CD4-positive, alpha-beta memory T cell (primary cell): Measurements from ENCODE around the gene PDLIM4. TPM values are rescaled to one million over a fixed set of nuclear protein-coding genes. Genes with fewer than 3 reads are reported as not detected.

Experiments used
- CTCF ChIA-PET: fragments of 350-600 bp; sonication (Branson Sonifier 250); formaldehyde crosslinking; loops from one replicate; lab custom pipeline; 2021; ENCODE audit warnings: inconsistent platforms; ENCODE audit not compliant: partially characterized antibody; lab: Charles Lee
- POLR2A ChIA-PET: fragments of 350-600 bp; sonication (Branson Sonifier 250); formaldehyde crosslinking; loops from one replicate; lab custom pipeline; 2021; ENCODE audit not compliant: partially characterized antibody; lab: Charles Lee
- DNase-seq, 5 donors: peaks; one replicate each; pipeline versions ENCODE4 v3.0.0 to v3.0.0-alpha.2; 2020 to 2022; ENCODE audit warnings: mixed read lengths in 1 of 5
- H3K27ac ChIP-seq: one replicate; pipeline ENCODE4 v1.7.0; 2013; ENCODE audit warnings: low read depth, low read length
- H3K27me3 ChIP-seq: 2 replicates; pipeline ENCODE4 v1.7.0; 2013; ENCODE audit warnings: mild to moderate bottlenecking, low read length, moderate library complexity; ENCODE audit not compliant: insufficient read depth
- H3K36me3 ChIP-seq: 2 replicates; pipeline ENCODE4 v1.7.0; 2013; ENCODE audit warnings: mild to moderate bottlenecking, low read length, moderate library complexity; ENCODE audit not compliant: insufficient read depth
- H3K4me1 ChIP-seq: 2 replicates; pipeline ENCODE4 v1.7.0; 2013; ENCODE audit warnings: mild to moderate bottlenecking, low read length, moderate library complexity; ENCODE audit not compliant: insufficient read depth
- H3K4me3 ChIP-seq, 2 donors: one replicate each; pipeline ENCODE4 v1.7.0; 2013; ENCODE audit warnings: low read length in 2 of 2, mild to moderate bottlenecking in 1 of 2
- H3K9me3 ChIP-seq, 2 donors: one replicate each; pipeline ENCODE4 v1.7.0; 2013; ENCODE audit warnings: low read length in 2 of 2, control low read depth in 1 of 2; ENCODE audit not compliant: control insufficient read depth in 1 of 2
- H3K27ac Mint-ChIP-seq, 7 donors: one replicate each; pipeline ENCODE4 v1.8.0; 2020 to 2021; ENCODE audit warnings: mixed read lengths in 7 of 7, mild to moderate bottlenecking in 6 of 7, inconsistent platforms in 3 of 7, moderate library complexity in 3 of 7
- H3K27me3 Mint-ChIP-seq, 2 donors: one replicate each; pipeline ENCODE4 v1.8.0; 2020 to 2021; ENCODE audit warnings: mixed read lengths in 2 of 2
- H3K36me3 Mint-ChIP-seq, 2 donors: one replicate each; pipeline ENCODE4 v1.8.0; 2020 to 2021; ENCODE audit warnings: mixed read lengths in 2 of 2, inconsistent platforms in 1 of 2, mild to moderate bottlenecking in 1 of 2
- H3K4me1 Mint-ChIP-seq, 4 donors: one replicate each; pipeline ENCODE4 v1.8.0; 2020 to 2021; ENCODE audit warnings: mixed read lengths in 4 of 4, mild to moderate bottlenecking in 1 of 4
- H3K4me3 Mint-ChIP-seq, 8 donors: one replicate each; pipeline ENCODE4 v1.8.0; 2020 to 2021; ENCODE audit warnings: mixed read lengths in 8 of 8, mild to moderate bottlenecking in 7 of 8, moderate library complexity in 6 of 8, inconsistent platforms in 3 of 8
- H3K9me3 Mint-ChIP-seq, 8 donors: one replicate each; pipeline ENCODE4 v1.8.0; 2020 to 2021; ENCODE audit warnings: mixed read lengths in 8 of 8, mild to moderate bottlenecking in 5 of 8, inconsistent platforms in 3 of 8, moderate library complexity in 1 of 8
- intact Hi-C: fragments of 100-400 bp; cut with micrococcal nuclease; formaldehyde crosslinking; loops from one replicate; pipeline ENCODE4 v1.15.1; 2023
- polyA plus RNA-seq, 2 donors: library from polyadenylated mRNA; unstranded; fragments of 300-500 nt; fragmentation: Illumina TruSeq; gene quantifications; one replicate each; pipeline ENCODE4 v1.2.3, GENCODE V29; 2021
- total RNA-seq, 2 experiments: library from RNA; stranded (reverse); gene quantifications; one replicate each; pipeline ENCODE4 v1.2.3, GENCODE V29; 2021

PDLIM4 gene
- total and polyA plus RNA-seq, 4 experiments from 2014 or later: not detected

DNA sequence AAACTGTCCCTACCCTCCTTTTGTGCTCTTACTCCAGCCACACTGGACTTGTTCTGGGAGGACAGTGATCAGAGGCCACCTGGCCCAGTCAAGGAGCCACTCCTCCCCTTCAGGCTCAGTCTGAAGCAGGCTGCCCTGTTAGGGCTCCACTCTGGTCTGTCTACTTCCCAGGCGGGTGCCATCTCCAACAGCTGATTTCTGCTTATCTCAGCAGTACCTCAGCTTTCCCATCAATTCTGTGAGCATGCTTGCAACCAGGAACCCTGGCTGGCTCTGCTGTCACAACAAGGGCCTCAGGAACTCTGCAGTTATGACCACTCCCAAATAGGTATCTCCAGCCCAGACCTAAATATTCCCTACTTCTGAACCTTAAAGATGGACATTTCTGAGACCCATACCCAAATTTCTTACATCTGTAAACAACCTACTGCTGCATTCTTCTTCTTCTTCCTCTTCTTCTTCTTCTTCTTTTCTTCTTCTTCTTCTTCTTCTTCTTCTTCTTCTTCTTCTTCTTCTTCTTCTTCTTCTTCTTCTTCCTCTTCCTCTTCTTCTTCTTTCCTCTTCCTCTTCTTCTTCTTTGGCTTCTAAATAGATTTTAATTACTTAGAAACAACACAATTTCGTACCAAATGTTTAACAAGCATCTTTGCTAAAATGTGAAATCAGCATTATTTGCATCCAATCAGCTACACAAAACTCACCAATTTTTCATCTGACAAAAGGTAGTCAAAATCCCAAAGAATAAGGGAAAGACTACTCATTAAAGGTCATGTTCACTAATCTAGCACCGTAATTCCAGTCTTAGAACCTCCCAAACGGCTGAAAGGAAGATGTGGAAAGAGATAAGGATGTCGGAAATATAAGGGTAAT is 23.1 kb downstream of the PDLIM4 start:
- Mint-ChIP-seq H3K4me3 (no peak overlapping the region), H3K36me3 (no peaks in the 10 kb centered on the region), H3K4me1 (no peaks in the 10 kb centered on the region), H3K27ac (no peak overlapping the region), H3K27me3 (peaks cover under 1 to 1% of the 10 kb centered on the region in 2 donors), H3K9me3 (peaks cover 0 to 2% (median 0%) of the 10 kb centered on the region in 8 donors)
- intact Hi-C loops: no loop called here
- no peaks in the 10 kb centered on the region for H3K27me3 ChIP-seq
- DNase-seq: no peak
- ChIA-PET CTCF (interaction anchor here (1.1 to 2.1 kb wide), 2 partner anchors 8 to 13 kb away, joined by 4 to 17 read pairs; partner anchors contain the start of gene SLC22A4), POLR2A (no interaction called here)
- no peak overlapping the region for H3K4me3 ChIP-seq
- no peaks in the 10 kb centered on the region for H3K9me3 ChIP-seq
- no peak overlapping the region for H3K27ac ChIP-seq
- H3K36me3 ChIP-seq: no peaks in the 10 kb centered on the region
- peaks cover 5% of the 10 kb centered on the region for H3K4me1 ChIP-seq

- peaks cover 0 to 2% (median 0%) of the 10 kb centered on the region in 8 donors for H3K9me3 Mint-ChIP-seq
- no peaks in the 10 kb centered on the region for H3K27me3 Mint-ChIP-seq
- DNase-seq: no peak
- H3K27me3 ChIP-seq: no peaks in the 10 kb centered on the region
- intact Hi-C loops: no loop called here
- H3K9me3 ChIP-seq: no peaks in the 10 kb centered on the region
- H3K27ac ChIP-seq: no peak overlapping the region
- no peaks in the 10 kb centered on the region for H3K36me3 ChIP-seq
- H3K4me1 Mint-ChIP-seq: no peaks in the 10 kb centered on the region
- CTCF ChIA-PET: interaction anchor here (1.1 to 2.1 kb wide), 2 partner anchors 10 to 12 kb away, joined by 4 to 17 read pairs; partner anchors contain the start of gene SLC22A4
- H3K4me1 ChIP-seq: peaks cover 5% of the 10 kb centered on the region
- H3K27ac Mint-ChIP-seq: no peak overlapping the region
- no peaks in the 10 kb centered on the region for H3K36me3 Mint-ChIP-seq
- no peak overlapping the region for H3K4me3 Mint-ChIP-seq
- POLR2A ChIA-PET: no interaction called here
- H3K4me3 ChIP-seq: no peak overlapping the region
These were observed 24.5 kb downstream of the PDLIM4 start for GRCh38 chr5:132281856-132282614.

- no peaks in the 10 kb centered on the region for H3K9me3 ChIP-seq
- Mint-ChIP-seq H3K9me3 (peaks cover 0 to 2% (median 0%) of the 10 kb centered on the region in 8 donors), H3K27me3 (peaks cover 0 to 1% of the 10 kb centered on the region in 2 donors), H3K4me3 (no peak overlapping the region), H3K4me1 (no peaks in the 10 kb centered on the region), H3K36me3 (no peaks in the 10 kb centered on the region), H3K27ac (no peak overlapping the region)
- no peak overlapping the region for H3K27ac ChIP-seq
- ChIA-PET CTCF (no interaction called here), POLR2A (no interaction called here)
- no peak for DNase-seq
- intact Hi-C loops: no loop called here
- no peak overlapping the region for H3K4me3 ChIP-seq
- no peaks in the 10 kb centered on the region for H3K27me3 ChIP-seq
- H3K4me1 ChIP-seq: no peaks in the 10 kb centered on the region
- H3K36me3 ChIP-seq: no peaks in the 10 kb centered on the region
These were observed 26.0 kb downstream of the PDLIM4 start for GRCh38 chr5:132283423-132284043.

DNA sequence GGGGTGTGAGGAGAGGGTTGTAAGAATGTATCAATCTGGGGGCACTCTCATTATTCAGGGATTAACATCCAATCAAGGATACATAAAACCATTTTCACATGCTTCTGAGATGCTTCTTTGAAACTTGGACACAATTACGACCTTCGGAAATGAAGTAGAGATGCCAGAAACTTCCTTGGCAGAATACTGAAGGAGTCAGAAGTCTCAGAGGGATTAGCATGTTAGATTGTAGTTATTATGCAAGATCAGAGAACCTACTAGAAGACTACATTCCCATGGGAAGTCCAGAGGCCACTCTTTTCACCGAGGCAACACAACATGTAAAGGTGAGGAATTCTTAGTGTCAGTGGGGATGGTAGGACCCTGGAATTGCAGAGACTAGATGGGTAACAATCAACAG is 31.6 kb downstream of the PDLIM4 start:
- H3K36me3 ChIP-seq: no peaks in the 10 kb centered on the region
- no peaks in the 10 kb centered on the region for H3K9me3 ChIP-seq
- H3K4me1 ChIP-seq: peaks cover 7% of the 10 kb centered on the region
- intact Hi-C loops: no loop called here
- Mint-ChIP-seq H3K4me3 (no peak overlapping the region), H3K27me3 (peaks cover 0 to 3% of the 10 kb centered on the region in 2 donors), H3K36me3 (no peaks in the 10 kb centered on the region), H3K4me1 (peaks cover 0 to 6% (median 1%) of the 10 kb centered on the region in 4 donors), H3K27ac (no peak overlapping the region), H3K9me3 (no peaks in the 10 kb centered on the region)
- no peaks in the 10 kb centered on the region for H3K27me3 ChIP-seq
- H3K4me3 ChIP-seq: no peak overlapping the region
- no peak for DNase-seq
- no peak overlapping the region for H3K27ac ChIP-seq
- CTCF ChIA-PET: no interaction called here
- POLR2A ChIA-PET: no interaction called here

DNA sequence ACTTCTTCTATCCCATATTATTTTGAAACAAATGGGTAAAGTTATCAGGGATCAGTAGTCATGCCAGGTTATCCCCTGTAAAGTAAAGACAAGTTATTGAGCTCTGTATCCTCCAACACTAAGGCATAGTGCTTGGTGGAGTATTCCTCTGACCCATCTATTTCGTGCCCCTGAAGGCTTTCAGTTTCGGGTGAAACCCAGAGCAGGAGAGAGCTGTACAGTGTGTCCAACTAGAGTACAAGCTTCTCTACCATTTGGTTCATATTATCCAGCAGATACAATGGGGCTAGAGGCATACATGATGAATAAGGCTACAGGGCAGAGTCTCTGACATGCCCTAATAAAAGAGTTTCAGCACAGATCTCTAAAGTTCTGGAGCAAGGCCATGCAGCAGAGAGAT is 33.5 kb downstream of the PDLIM4 start:
- H3K36me3 ChIP-seq: no peaks in the 10 kb centered on the region
- Mint-ChIP-seq H3K27ac (no peak overlapping the region), H3K9me3 (no peaks in the 10 kb centered on the region), H3K36me3 (peaks cover 0 to 2% of the 10 kb centered on the region in 2 donors), H3K27me3 (peaks cover 4 to 11% of the 10 kb centered on the region in 2 donors), H3K4me1 (peaks cover 7 to 22% (median 10%) of the 10 kb centered on the region in 4 donors), H3K4me3 (peak overlapping the region in 1 of 8 donors; percentile 25)
- H3K27ac ChIP-seq: no peak overlapping the region
- H3K9me3 ChIP-seq: no peaks in the 10 kb centered on the region
- H3K27me3 ChIP-seq: no peaks in the 10 kb centered on the region
- CTCF ChIA-PET: interaction anchor here (1.0 to 1.9 kb wide), 2 partner anchors 13 to 19 kb away, joined by 3 to 6 read pairs; no protein-coding TSS in a partner anchor
- POLR2A ChIA-PET: no interaction called here
- no peak for DNase-seq
- peaks cover 18% of the 10 kb centered on the region for H3K4me1 ChIP-seq
- intact Hi-C loops: loop anchor here (10.0 kb wide), 1 partner anchor 534 kb away; no protein-coding TSS in a partner anchor
- H3K4me3 ChIP-seq: no peak overlapping the region

- peaks cover 0 to 2% of the 10 kb centered on the region in 2 donors for H3K36me3 Mint-ChIP-seq
- Histone ChIP-seq H3K27ac (peak overlapping the region; percentile 45), H3K27me3 (no peaks in the 10 kb centered on the region), H3K9me3 (no peaks in the 10 kb centered on the region), H3K36me3 (no peaks in the 10 kb centered on the region), H3K4me3 (peak overlapping the region; percentile 32 to 61), H3K4me1 (peaks cover 18% of the 10 kb centered on the region)
- ChIA-PET POLR2A (interaction anchor here (1.1 to 2.0 kb wide), 3 partner anchors 53 to 197 kb away, joined by 3 to 6 read pairs (median 4); partner anchors contain the start of genes IRF1 and SLC22A5), CTCF (interaction anchor here (0.9 to 3.1 kb wide), 8 partner anchors 10 to 76 kb away, joined by 3 to 9 read pairs (median 4); partner anchors contain the start of gene SLC22A5)
- H3K9me3 Mint-ChIP-seq: no peaks in the 10 kb centered on the region
- DNase-seq: peak; percentile 36 to 78 (median 39)
- H3K4me3 Mint-ChIP-seq: peak overlapping the region; percentile 82 to 92 (median 90)
- H3K27ac Mint-ChIP-seq: peak overlapping the region in 5 of 7 donors; percentile 22 to 82 (median 57)
- intact Hi-C loops: loop anchor here (10.0 kb wide), 1 partner anchor 531 kb away; no protein-coding TSS in a partner anchor
- H3K4me1 Mint-ChIP-seq: peaks cover 7 to 22% (median 10%) of the 10 kb centered on the region in 4 donors
- H3K27me3 Mint-ChIP-seq: peaks cover 11 to 16% of the 10 kb centered on the region in 2 donors
These were observed 35.8 kb downstream of the PDLIM4 start for GRCh38 chr5:132293066-132293991.
